GM18520 (cell line): Measurements from ENCODE around the gene AGR2.

Source experiments
- ATAC-seq: cut with Tn5 transposase; IDR thresholded peaks from one replicate; pipeline ENCODE4 v1.9.1; 2021; ENCODE audit not compliant: unreplicated experiment

AGR2 gene

DNA sequence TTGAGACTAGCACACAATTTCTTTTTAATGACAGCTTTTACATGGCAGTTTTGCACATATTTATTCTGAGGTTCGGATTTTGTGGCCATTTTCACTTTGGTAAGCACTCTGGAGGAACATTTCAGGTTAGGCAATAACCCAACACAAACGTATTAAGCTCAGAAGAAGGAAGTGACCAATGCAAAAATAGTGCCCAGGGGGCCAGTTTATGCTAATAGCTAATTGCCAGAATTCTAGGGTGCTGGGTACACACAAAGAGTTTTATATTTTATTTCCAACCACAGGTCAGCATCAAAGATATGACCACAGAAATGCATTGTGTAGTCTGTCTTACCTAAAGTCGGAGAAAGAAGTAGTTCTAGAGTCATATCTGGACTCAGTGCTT lies 8.4 kb upstream of the AGR2 start:
- no peak for ATAC-seq

DNA sequence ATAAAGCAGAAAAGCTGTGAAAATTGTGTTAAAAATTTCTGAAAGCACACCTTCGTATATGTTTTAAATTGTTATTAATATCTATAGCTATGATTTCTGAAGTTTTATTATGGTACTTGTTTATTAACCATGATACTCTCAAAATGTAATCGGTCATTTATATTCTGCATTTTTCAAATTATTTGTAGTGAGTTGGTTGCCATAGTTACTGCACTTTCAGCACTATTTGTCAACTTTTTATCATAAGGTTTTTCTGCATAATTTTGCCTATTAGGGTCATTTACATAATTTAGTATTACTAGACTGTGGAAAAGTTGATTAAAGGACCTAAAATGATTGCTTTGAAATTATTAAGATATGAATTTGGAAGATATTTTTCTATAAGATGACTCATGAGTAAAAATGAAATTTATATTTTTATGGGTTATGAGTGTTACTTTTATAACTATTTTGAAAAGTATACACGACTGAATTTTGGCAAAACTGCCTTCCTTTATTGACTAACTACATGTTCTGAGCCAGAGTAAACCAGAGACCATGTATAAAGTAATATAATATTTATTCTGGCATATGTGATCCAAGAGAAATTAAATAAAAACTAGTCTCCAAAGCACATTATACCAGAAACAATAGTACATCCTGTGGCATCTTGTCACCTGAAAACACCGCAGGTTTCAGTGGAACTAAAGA lies 7.9 kb upstream of the AGR2 start:
- ATAC-seq = no peak

DNA sequence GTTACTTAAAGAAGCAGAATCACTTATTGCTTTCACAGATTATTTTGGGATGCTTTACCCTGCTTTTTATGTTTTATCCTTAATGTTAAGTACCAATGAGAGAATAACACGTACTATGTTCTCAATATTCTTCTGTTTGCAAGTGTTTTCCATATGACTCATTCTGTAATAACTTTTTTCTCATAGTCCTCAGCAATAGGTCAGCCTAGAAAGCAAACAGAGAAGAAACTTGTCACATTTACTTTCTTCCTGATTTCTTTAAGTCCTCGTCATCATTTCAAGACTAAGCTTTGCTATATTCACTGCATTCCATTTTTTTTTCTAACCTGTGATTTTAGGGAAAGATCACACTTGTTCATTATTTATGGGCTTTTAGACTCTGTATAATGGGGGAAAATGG lies 6.8 kb upstream of the AGR2 start:
- no peak for ATAC-seq

DNA sequence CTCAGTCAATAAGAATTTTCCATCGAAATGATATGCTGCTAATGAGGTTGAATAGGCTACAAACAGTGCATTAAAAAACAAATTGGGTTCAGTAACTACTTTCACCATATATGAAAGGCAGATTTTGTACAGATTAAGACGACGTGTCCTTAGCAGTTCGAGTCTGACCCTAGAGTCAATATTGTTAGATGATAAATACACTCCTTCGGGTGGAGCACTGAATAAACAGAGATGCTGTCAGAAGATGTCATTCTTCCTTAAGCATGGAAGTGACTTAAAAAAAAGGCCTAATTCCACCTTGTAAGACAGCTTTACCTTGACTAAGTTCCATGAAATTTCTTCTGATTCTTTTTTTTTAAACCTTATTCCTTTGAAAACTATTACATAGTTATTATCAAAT lies 5.8 kb upstream of the AGR2 start:
- ATAC-seq = no peak

DNA sequence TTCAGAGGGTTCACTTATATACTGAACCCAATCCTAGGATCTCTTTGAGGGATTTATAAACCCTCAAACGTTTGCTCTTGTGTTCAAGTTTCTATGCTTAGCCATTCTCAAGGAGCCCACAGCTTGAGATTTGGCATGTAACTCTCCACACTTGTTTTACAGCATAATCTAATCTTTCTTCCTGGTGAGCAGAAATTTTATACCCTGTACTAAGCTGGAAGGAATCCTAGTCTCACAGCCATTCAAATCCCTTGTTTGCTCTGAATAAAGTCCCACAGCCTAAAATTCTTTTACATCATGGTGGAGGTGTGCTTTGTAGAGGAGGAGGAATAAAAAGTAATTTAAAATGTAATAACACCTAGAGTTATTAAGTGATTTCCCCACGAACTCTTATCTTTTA lies 5.3 kb upstream of the AGR2 start:
- no peak for ATAC-seq

DNA sequence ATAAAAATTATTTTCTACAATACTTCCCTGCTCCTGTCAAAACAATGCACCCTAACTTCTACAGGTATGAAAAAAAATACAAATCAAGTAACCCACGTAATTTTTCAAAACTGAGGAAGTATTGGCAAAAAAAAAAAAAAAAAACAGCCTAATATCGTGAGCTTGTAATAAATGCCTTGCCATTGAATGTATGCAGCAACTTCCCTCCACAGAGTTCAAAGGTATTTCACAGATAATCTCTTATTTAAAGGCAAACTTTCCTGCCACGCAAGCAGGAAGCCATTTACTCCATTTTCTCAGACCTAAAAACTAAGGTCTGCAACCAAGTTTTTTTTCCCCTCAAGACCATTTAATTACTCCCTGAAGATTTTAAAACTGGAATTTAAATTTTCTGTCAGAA lies 642 bp upstream of the AGR2 start:
- ATAC-seq = no peak

DNA sequence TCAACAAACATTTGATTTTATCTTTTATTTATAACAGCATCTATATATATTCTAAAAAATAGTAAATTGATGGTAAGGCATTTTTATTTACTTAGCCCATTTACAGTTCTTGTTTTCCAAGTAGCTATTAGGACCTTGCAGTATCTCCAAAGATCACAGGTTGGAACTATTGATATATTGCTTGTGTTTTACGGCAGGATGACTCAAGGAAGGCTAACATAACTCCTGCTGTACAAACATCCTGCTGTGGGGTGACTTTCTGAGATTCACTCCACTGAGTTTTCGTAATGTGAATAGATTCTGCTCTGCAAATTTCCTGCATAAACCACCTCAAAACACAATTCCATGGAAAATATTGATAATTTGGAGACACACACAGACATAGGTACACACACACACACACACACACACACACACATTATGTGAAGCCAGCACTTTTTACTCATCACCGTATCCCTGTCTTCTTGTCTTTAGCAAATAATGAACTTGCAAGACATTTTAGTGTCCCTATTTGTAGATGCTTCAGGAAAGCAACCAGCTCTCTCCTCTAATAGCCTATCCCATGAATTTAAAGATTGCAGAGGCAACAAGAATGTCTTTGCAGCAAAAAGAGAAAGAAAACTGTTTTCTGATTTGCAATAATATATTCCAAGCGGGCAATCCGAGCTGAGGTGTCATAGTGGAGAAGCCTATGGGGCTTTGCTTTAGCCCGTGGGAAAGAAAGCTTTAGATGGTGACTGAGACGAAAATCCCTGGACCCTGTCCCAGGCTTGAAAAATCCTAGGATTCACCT lies 722 bp downstream of the AGR2 start:
- ATAC-seq = no peak

DNA sequence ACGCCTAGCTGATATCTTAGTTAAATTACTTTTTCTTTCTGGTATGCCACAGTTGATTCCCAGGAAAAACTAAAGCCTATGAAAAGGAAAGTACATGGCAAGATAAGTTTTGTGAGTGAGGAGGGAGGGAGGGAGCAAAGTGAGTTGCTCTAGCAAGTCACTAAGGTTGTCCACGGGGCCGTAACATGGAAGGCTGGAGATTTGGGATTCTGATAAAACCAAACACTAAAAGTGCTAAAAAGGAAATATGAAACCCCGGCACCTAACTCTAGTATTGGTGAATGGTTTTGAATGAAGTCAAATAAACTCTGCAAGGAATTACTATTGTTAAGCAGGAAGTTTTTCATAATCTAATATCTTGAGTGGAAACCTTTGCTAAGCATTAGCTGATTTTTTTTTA lies 1.7 kb downstream of the AGR2 start:
- no peak for ATAC-seq

- ATAC-seq = no peak
Measured at GRCh38 chr7:16801579-16801978, 3.2 kb downstream of the AGR2 start.

DNA sequence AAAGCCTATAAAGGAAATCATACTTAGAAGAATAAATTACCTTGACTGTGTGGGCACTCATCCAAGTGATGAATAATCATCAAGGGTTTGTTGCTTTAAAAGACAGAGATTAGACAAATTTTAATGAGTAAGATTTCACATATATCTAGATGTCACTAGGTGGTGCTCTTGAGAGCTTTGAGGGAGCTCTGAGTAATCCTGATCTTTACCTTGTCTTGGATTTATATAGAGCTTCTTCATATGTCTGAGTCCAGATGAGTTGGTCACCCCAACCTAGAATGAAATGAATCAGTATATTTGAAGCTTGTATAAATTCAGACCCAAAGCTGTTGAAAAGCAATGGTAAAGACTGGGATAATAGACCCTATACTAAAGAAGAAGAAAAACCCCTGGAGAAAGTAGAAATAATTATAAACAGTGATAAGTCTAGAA lies 3.7 kb downstream of the AGR2 start:
- peak; percentile 57 for ATAC-seq

DNA sequence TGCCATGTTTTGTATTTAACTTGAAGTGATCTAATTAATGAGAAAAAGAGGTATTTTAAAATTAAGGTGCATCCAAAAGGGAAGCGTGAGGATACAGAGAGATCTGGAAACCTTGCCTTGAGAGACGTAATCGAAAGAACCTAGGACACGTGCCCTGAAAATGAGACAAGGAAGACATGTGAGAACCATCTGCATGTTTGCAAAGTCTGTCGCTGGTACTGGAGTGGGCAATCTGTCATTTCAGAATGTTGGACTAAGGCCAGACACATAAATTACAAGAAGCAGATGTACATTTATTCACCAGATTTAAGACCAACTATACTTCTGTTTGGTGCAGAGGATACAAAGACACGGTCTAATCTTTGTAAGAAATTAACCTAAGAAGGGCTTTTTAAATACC lies 9.2 kb downstream of the AGR2 start:
- ATAC-seq = no peak

DNA sequence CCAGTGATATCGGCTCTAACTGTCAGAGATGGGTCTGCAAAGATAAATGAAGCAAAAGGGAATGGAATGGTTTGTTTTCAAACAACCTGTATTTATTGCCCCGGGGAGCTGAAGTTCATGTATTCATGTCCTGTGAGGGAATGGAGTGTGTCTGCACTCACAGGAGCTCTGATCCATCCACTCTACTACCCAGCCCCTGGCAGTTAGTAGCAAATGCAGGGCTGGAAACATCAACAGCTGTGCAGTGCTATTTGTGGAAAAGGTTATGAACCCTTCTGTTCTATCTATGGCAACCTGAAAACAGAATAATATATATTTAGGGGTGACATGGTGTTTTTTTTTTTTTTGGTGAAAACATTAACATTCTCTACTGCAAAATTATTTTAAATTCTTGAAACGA lies 9.8 kb downstream of the AGR2 start:
- ATAC-seq = no peak

DNA sequence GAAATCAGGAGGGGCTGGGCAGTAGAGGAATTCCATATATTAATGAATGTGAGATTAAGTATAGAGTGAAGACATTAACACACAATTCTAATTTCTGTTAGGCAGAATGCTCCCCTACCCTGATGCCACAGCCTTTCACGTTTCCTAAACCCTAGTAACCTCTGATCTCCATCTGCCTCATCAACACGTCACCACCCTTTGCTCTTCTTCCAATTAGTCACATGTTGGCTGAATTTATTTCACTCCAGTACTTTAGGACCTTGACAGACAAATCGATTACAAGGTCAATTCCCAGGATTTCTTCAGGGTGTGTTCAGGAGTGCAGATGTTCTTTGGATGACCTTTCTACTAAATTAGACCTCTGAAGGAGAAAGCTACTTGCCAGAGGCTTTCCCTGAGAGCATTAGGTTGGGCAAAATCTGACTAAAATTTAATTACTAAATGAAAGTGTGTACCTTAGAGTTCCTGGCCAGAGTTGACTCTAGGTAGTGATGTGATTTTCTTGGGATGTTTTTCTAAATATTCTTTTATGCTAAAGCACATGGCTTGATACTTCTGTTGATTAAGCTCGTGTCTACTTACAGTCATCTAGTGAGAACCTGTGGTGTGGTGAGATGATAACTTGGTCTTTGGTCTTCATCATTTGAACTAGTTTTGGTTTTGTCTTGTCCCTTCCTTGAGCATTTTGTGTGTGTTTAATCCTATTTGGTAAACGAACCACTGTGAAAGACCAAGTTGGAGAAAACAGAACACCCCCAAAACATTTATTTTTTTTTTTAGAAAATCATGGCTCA lies 12.7 kb downstream of the AGR2 start:
- ATAC-seq = no peak

DNA sequence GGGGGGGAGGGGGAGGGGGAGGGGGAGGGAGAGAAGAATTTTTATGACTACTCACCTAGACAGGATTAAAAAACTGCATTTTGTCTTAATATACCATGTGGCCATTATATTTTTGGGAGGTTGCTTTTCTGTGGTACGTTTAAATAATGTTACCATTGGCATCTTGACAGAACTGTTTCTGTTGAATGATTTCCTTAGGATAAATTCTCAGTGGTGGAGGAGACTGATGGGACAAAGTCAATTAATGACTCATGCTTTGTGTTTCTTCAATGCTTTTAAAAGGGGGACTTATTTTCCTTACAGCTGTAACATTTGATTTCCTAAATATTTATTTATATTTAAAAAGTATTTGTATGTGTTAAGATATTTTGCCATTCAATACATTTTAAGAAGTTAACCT lies 13.7 kb downstream of the AGR2 start:
- ATAC-seq = no peak

DNA sequence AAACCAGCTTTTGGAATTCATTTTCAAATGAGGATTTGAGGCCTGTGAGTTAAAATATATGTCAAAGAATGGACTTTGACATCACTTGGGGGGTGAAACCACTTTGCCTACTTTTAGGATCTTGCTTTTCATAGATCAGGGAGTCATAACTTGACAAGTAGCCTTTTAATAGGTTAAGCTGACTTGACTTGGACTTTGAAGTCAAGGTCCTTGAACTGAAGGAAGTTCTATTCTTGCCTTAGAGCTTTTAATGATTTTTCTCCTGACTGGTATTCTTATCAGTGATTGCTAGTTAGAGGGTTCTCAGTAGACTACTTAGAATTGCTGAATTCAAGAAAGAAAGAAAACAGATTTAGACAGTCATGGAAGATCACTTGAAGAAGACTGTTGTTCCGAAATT lies 17.7 kb downstream of the AGR2 start:
- ATAC-seq = no peak

GRCh38 chr7:16786257-16786656 lies 18.5 kb downstream of the AGR2 start:
- ATAC-seq = no peak

- ATAC-seq = no peak
Measured at GRCh38 chr7:16785846-16786245, 19.0 kb downstream of the AGR2 start.

GRCh38 chr7:16785321-16785720 lies 19.5 kb downstream of the AGR2 start:
- no peak for ATAC-seq

GRCh38 chr7:16780596-16780995 lies 24.2 kb downstream of the AGR2 start:
- no peak for ATAC-seq

GRCh38 chr7:16779051-16779450 lies 25.7 kb downstream of the AGR2 start:
- no peak for ATAC-seq

- no peak for ATAC-seq
Measured at GRCh38 chr7:16778476-16778875, 26.3 kb downstream of the AGR2 start.

DNA sequence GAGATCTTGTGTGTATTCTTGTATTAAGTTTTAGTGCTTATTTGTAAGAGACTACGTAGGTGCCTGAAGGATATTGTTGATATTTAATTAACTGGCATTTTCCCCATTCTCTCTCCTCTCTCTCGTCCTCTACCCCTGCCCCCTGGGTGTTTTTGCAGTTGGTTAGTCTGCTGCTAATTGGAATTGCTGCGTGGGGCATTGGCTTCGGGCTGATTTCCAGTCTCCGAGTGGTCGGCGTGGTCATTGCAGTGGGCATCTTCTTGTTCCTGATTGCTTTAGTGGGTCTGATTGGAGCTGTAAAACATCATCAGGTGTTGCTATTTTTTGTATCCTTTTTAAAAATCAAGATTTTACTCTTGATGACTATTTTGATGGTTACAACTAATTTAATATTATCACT lies 28.7 kb downstream of the AGR2 start:
- no peak for ATAC-seq
